Tibial nerve (tissue), 4 donors: ENCODE results near the gene BICDL1. TPM values are rescaled to one million over a fixed set of nuclear protein-coding genes. Genes with fewer than 3 reads are reported as not detected.

ENCODE experiments used
- DNase-seq, 2 donors: peaks; one replicate each; pipeline ENCODE4 v3.0.0-alpha.2; 2019; ENCODE audit warnings: low spot score in 2 of 2
- H3K27ac ChIP-seq, 4 donors: fragments of 200-600 bp; sonication (generic) in 3 of 4; one replicate each; pipeline ENCODE4 v1.5.1; 2017 to 2019; ENCODE audit warnings: mild to moderate bottlenecking in 1 of 4
- H3K27me3 ChIP-seq, 2 donors: fragments of 200-600 bp; sonication (generic) in 1 of 2; one replicate each; pipeline versions ENCODE4 v1.5.1 to v1.6.0; 2017 to 2019
- H3K36me3 ChIP-seq, 3 donors: fragments of 200-600 bp; sonication (generic); one replicate each; pipeline ENCODE4 v1.5.1; 2018 to 2019
- H3K4me1 ChIP-seq, 4 donors: fragments of 200-600 bp; sonication (generic) in 3 of 4; one replicate each; pipeline ENCODE4 v1.5.1; 2017 to 2019
- H3K4me3 ChIP-seq, 4 donors: fragments of 200-600 bp; sonication (generic) in 3 of 4; one replicate each; pipeline ENCODE4 v1.5.1; 2017 to 2019; ENCODE audit warnings: mild to moderate bottlenecking in 1 of 4, moderate library complexity in 1 of 4
- H3K9me3 ChIP-seq, 4 donors: fragments of 200-600 bp; sonication (generic) in 3 of 4; one replicate each; pipeline ENCODE4 v1.5.1; 2017 to 2019
- EP300 ChIP-seq, 2 donors: sonication (generic); formaldehyde crosslinking; IDR thresholded peaks; one replicate each; pipeline ENCODE4 v1.6.1; 2017; ENCODE audit warnings: antibody characterized with exemption in 2 of 2, mild to moderate bottlenecking in 1 of 2
- POLR2A ChIP-seq, 2 donors: fragments of 450-650 bp; IDR thresholded peaks; one replicate each; pipeline ENCODE4 v1.6.1; 2017; ENCODE audit warnings: antibody characterized with exemption in 2 of 2, mild to moderate bottlenecking in 2 of 2, moderate library complexity in 2 of 2
- WGBS, 2 donors: methylation state at CpG; one replicate each; pipeline ENCODE4 v1.1.5; 2018; 5-methylcytosine and 5-hydroxymethylcytosine counted together
- total RNA-seq, 4 donors: library from RNA; depleted of rRNA; stranded (reverse); fragments of >200 nt; gene quantifications; one replicate each; pipeline ENCODE4 v1.1.0, GENCODE V29; 2016
- TF ChIP-seq, protein P1 (sequence below), 5 experiments: fragments of 200-600 bp in 3 of 5; fragments of 450-650 bp in 2 of 5; sonication (generic) in 3 of 5; IDR thresholded peaks; one replicate each; pipeline ENCODE4 v1.5.1; 2016 to 2019; ENCODE audit warnings: antibody characterized with exemption in 5 of 5, mild to moderate bottlenecking in 3 of 5, moderate library complexity in 2 of 5

Gene BICDL1, protein sequence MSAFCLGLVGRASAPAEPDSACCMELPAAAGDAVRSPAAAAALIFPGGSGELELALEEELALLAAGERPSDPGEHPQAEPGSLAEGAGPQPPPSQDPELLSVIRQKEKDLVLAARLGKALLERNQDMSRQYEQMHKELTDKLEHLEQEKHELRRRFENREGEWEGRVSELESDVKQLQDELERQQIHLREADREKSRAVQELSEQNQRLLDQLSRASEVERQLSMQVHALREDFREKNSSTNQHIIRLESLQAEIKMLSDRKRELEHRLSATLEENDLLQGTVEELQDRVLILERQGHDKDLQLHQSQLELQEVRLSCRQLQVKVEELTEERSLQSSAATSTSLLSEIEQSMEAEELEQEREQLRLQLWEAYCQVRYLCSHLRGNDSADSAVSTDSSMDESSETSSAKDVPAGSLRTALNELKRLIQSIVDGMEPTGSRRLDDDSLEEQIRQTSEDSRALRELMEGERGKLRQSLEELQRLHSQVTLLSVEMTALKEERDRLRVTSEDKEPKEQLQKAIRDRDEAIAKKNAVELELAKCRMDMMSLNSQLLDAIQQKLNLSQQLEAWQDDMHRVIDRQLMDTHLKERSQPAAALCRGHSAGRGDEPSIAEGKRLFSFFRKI
- 1 to 10 TPM in 2 of 4 donors, under 1 TPM in 1, not detected in 1; 0.66 to 1.5 (median 1.4) TPM for total RNA-seq

DNA sequence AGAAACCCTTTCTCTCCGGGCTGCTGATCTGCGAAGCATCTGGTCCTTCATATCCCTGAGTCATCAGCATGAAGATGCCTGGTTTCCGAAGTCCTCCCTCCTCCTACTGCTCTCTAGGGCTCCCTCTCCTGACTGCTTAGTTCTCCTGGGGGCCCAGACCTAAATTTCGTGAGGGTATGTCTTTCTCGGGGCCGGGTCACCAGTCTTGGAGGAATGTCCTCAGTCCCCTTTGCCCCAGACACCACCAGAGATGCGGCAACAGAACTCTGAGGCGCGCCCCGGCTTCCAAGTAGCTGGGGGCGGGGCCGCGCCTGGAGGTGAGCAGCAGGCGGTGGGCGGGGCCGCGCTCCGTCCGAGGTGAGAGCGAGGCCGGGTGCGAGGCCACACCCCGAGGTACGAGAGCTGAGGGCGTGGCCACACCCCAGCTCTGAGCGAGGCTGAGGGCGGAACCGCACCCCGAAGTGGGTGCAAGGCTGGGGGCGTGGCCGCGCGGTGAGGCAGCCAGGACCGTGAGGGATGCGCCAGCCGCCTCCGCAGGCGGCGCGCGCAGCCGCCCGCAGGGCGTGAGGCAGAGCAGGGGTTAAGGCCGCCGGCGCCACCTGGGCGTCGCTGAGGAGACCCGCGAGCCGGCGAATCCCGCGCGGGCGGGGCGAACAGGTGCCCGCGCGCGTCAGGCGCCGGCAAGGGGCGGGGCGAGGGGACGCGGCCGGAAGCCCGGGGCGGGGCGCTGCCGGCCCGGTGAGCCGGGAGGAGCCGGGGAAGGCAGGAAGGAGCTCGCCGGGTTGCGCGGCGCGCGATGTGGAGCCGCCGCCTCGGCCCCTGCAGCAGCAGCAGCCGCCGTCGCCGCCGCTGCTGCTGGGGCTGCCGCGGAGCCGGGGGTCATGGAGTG is at the start of gene BICDL1:
BICDL1 (plus strand) TSS at position 765 of the 889 bp plus-strand sequence. CDS start 633 bp downstream, outside the sequence.
- Histone ChIP-seq H3K9me3 (no peaks in the 10 kb centered on the region), H3K36me3 (no peaks in the 10 kb centered on the region), H3K27ac (peak within 1 kb of the TSS in 2 of 4 donors; percentile 37 to 55), H3K4me3 (peak within 1 kb of the TSS; percentile 15 to 62 (median 44)), H3K4me1 (peaks cover 0 to 18% (median 10%) of the 10 kb centered on the region in 4 donors), H3K27me3 (peaks cover 0 to 60% of the 10 kb centered on the region in 2 donors)
- WGBS, 2 donors, result 0 to 1% methylated on average over 33 to 43 of the region's 94 CpGs
- DNase-seq, result peak in 1 of 2 donors; percentile 7
- TF ChIP-seq POLR2A (IDR thresholded peaks at IDR 0.05), result no peak
- TF ChIP-seq, protein P1, sequence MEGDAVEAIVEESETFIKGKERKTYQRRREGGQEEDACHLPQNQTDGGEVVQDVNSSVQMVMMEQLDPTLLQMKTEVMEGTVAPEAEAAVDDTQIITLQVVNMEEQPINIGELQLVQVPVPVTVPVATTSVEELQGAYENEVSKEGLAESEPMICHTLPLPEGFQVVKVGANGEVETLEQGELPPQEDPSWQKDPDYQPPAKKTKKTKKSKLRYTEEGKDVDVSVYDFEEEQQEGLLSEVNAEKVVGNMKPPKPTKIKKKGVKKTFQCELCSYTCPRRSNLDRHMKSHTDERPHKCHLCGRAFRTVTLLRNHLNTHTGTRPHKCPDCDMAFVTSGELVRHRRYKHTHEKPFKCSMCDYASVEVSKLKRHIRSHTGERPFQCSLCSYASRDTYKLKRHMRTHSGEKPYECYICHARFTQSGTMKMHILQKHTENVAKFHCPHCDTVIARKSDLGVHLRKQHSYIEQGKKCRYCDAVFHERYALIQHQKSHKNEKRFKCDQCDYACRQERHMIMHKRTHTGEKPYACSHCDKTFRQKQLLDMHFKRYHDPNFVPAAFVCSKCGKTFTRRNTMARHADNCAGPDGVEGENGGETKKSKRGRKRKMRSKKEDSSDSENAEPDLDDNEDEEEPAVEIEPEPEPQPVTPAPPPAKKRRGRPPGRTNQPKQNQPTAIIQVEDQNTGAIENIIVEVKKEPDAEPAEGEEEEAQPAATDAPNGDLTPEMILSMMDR (IDR thresholded peaks at IDR 0.05), result no peak
- no peak for TF ChIP-seq EP300 (IDR thresholded peaks at IDR 0.05)

DNA sequence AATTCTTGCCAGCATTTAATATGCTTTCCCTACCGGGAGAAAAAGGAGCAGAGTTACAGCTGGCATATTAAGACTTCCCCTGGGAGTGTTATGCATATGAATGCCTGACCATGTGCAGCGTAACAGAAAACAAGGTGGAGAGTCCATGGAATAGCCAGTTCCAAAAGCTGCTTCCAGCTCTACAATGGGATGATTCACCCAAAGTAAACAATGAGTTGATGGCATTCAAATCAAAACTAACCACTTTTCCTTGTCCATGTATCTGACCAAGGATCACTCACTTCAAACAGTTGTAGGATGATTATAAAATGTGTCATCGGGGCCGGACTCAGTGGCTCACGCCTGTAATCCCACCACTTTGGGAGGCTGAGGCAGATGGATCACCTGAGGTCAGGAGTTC is 48.1 kb upstream of the BICDL1 start:
- Histone ChIP-seq H3K27me3 (no peaks in the 10 kb centered on the region), H3K4me3 (no peak overlapping the region)
- WGBS, 2 donors, result 56 to 59% methylated on average over 5 of the region's 5 CpGs

DNA sequence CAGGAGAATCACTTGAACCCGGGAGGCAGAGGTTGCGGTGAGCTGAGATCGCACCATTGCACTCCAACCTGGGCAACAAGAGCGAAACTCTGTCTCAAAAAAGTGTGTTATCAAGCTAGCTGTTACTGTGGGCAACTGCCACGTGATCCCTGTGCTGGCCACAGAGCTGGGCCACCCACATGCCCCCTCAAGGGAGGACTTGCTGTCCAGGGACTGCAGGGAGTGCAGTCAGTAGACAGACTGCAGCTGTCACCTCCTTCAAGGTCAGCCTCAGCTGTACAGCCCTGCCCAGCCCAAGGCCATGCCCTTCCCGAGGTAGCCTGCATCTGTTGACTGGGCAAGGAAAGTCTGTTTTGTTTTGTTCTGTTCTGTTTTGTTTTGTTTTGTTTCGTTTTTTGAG is 46.6 kb upstream of the BICDL1 start:
- no peak overlapping the region for H3K27ac ChIP-seq
- no peak for TF ChIP-seq POLR2A (IDR thresholded peaks at IDR 0.05)
- TF ChIP-seq EP300 (IDR thresholded peaks at IDR 0.05), result no peak
- TF ChIP-seq, protein P1 (IDR thresholded peaks at IDR 0.05), result no peak
- H3K9me3 ChIP-seq, result no peaks in the 10 kb centered on the region
- no peak overlapping the region for H3K4me3 ChIP-seq
- DNase-seq, result no peak
- H3K27me3 ChIP-seq, result no peaks in the 10 kb centered on the region
- 67 to 80% methylated on average over 6 to 7 of the region's 7 CpGs for WGBS, 2 donors
- H3K36me3 ChIP-seq, result no peaks in the 10 kb centered on the region
- H3K4me1 ChIP-seq, result no peaks in the 10 kb centered on the region

More for the DNA sequence above, 48.1 kb upstream of the BICDL1 start:
- Histone ChIP-seq H3K4me1 (no peaks in the 10 kb centered on the region), H3K36me3 (no peaks in the 10 kb centered on the region), H3K27ac (no peak overlapping the region), H3K9me3 (no peaks in the 10 kb centered on the region)
- DNase-seq, result no peak
- TF ChIP-seq EP300 (IDR thresholded peaks at IDR 0.05) (no peak), POLR2A (IDR thresholded peaks at IDR 0.05) (no peak)
- TF ChIP-seq, protein P1 (IDR thresholded peaks at IDR 0.05), result no peak

DNA sequence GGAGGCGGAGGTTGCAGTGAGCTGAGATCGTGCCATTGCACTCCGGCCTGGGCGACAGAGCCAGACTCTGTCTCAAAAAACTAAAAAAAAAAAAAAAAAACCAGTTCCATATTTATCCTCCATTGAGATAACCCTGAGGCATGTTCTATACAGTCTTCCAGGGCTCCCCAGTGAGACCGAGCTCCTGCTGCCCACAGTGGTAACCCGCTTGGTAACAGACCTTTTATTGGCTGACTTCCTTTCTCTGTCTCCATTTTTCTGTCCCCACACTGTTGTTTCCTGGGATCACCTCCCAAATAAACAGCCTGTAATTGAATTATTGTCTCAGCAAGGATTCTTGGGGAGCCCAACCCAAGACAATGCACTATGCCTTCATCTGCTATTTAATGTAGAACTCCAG is 42.8 kb upstream of the BICDL1 start:
- WGBS, 2 donors, result 66 to 73% methylated on average over 6 of the region's 6 CpGs
- Histone ChIP-seq H3K9me3 (no peaks in the 10 kb centered on the region), H3K4me3 (no peak overlapping the region), H3K27me3 (no peaks in the 10 kb centered on the region), H3K36me3 (no peaks in the 10 kb centered on the region), H3K27ac (no peak overlapping the region), H3K4me1 (no peaks in the 10 kb centered on the region)
- TF ChIP-seq, protein P1 (IDR thresholded peaks at IDR 0.05), result no peak
- TF ChIP-seq POLR2A (IDR thresholded peaks at IDR 0.05), result no peak
- no peak for DNase-seq
